Measurements from ENCODE around the gene SNED1.
A peak's percentile ranks its signal among the peaks of the same experiment; 100 is the strongest.

The SNED1 gene

DNA sequence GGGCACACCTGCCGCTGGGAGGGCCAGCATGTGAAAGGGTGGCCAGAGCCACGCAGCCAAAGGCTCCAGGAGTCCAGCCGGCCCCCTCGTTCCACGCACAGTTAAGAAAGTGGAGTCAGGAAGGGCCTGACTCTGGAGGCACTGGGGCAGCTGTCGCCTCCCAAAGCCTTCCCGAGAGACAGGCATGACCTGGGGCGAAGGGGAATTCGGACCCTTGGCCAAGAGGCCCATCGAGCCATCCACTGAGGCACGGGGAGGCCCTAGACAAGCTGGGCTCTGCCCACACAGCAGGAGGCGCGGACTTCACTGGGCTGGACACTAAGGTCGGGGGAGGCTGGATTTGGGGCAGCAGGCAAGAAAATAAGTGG lies 38.5 kb upstream of the SNED1 start:
- no peak for DNase-seq

DNA sequence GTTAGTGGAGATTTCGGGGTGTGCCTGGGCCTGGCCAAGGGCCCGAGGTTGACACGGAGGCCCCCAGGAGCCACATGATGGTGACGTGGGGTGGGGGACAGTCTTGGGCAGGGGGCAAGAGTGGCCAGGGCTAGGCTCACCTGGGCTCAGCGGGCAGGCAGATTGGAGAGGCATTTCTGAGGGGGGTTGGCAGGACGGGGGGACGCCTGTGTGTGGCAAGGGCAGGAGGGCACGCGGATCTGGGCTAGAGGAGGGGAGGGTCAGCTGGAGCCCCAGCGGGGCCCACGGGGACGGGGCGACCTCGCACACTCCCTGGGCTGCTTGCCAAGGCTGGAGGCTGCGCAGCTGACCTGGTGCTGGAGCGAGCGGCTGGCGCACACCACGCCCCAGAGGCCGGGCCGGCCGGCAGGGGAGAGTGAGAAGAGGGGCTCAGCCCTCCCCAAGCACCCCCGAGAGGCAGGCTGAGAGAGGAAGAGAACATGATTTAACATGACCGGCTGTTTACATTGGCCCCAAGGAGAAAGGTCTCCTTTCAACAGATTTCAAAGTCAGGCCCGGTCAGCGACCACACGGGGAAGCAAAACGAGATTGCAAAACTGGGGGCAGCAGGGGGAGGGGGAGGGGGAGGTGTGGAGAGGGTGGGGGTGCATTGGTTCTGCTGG lies 38.0 kb upstream of the SNED1 start:
- DNase-seq = peak in 1 of 58 donors; percentile 33

DNA sequence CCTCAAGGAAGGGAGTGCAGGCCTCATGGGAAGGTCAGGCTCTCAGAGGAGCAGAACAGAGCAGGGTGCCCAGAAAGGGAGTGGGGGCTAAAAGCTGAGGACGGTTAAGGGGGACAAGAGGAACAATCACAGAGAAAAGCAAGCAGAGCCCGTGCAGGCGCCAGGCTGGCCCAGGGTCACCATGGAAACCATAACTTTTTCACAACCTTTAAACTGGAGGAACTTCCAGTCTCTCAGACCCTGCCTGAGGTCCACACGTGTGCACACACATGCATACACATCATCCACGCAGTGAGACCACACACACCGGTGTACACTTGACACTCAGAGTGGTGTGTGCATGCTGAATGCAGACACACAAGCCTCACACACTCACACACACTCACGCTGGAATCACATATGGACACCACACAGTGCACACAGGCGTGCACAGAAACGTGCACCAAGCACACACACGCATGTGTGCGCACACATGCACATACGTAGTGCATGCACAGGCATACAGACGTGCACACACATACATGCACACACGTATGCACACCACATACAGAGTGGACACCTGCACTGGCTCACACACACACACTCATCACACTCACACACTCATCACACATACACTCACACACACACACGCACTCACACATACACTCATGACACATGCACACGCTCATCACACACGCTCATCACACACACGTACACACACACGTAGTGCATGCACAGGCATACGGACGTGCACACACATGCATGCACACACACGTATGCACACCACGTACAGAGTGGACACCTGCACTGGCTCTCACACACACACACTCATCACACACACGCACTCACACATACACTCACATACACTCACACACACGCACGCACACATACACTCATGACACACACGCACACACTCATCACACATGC lies 37.2 kb upstream of the SNED1 start:
- DNase-seq = no peak

DNA sequence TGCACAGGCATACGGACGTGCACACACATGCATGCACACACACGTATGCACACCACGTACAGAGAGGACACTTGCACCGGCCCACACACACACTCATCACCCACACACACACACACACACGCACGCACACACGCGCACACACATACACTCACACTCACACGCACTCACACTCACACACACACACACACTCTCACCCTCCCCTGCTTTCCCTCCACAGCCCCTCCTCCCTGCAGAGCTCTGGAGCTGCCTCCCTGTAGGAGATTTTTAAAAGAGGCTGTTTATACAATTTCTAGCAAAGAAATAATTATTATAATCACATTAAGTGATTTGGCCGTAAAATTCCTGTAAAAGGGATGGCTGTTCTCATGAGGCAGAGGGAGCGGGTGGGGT lies 36.5 kb upstream of the SNED1 start:
- no peak for DNase-seq

DNA sequence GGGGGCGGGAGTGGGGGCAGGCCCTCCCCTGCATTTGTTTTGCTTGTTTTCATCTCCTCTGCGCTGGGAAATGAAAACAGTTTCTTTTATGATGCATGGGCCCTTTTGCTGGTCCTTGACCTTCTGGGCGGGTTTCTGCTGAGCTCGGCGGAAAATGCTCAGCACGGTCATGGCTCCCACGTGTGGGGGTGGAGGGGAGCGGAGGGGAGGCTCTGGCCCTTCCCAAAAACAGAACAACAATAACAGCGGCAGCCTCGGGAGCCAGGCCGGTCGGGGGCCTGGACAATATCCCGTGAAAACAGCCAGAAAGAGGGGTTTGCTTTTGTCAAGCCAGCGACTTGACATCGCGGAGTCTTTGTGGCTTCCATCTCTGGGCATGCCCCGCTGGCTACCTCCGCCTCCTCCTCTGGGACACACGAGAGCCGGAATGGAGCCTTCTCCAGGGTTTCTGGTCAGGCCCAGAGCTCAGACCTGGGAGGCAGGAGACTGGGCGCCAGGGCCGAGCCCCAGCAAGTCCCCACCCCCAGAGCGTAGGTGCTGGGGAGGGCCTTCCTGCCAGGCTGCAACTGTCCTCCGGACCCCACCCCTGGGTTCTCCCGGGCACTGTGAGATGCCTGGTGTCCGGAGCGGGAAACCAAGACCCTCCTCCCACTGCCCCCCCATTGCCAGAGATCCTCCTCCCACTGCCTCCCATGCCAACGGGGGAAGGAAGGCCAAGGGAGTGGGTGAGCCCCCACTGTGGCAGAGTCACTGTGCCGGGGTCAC lies 35.9 kb upstream of the SNED1 start:
- peak in 2 of 58 donors; percentile 35 to 69 for DNase-seq

DNA sequence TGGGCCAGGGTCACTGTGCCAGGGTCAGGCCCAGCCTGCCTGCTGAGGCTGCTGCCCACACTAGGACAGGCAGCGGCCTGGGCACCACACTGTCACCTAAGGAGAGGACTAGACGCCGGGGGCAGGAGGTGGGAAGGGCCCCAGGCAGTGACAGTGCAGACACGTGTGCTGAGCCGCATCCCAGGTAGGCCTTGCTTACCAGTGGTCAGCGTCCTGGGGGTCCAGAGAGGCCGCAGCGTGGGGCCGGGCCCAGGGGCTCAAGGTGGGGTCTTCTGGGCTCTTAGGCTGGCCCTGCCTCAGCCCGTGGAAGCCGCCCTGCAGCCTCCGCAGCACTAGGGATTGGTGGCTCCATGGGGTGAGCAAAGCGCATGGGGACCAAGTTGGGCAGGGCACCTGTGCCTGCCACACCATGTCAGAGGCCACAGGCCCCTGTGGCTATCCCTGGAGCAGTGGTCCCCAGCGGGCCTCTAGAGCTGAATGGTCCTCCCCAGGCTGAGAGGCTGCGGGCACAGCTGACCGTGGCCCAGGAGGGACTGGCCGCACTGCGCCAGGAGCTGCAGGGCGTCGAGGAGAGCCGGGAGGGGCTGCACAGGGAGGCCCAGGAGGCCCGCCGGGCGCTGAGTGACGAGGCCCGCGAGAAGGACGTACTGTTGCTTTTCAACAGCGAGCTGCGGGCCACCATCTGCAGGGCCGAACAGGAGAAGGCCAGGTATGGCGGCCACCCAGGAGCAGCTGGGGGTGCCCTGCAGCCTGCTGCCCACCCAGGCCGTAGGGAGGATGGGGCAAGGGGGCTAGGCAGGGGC lies 35.2 kb upstream of the SNED1 start:
- DNase-seq = no peak

DNA sequence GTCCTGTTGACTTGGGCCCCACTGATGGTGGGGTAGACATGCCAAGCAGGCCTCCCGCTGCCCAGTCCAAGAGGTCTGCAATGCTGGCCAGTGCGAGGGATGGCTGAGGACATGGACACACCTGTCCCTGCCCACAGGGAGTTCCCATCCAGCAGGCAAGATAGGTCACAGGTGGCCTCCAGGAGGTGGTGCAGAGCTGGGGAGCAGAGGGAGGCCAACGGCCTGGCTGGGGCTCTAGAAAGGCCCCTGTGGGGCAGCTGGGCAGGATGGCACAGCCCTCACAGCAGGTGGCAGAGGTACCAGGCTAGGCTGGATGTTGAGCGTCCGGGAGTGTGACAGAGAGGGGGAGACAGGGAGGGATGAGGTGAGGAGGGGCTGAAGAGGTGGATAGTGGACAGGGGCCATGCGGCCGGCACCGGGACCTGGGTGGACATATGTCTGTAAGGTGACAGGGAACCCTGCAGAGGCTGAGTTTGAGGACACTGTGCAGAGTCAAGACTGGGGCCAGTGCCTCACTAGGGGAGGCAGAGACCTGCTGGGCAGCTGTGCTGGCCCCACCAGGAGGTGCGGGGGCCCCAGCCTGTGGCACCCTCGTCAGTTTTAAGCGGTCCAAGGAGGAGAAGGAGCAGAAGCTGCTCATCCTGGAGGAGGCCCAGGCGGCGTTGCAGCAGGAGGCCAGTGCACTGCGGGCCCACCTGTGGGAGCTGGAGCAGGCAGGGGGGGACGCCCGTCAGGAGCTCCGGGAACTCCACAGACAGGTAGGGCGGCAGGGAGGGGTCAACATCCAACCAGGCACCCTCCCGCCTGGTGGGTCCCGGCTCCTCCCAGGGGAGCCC lies 34.3 kb upstream of the SNED1 start:
- no peak for DNase-seq

DNA sequence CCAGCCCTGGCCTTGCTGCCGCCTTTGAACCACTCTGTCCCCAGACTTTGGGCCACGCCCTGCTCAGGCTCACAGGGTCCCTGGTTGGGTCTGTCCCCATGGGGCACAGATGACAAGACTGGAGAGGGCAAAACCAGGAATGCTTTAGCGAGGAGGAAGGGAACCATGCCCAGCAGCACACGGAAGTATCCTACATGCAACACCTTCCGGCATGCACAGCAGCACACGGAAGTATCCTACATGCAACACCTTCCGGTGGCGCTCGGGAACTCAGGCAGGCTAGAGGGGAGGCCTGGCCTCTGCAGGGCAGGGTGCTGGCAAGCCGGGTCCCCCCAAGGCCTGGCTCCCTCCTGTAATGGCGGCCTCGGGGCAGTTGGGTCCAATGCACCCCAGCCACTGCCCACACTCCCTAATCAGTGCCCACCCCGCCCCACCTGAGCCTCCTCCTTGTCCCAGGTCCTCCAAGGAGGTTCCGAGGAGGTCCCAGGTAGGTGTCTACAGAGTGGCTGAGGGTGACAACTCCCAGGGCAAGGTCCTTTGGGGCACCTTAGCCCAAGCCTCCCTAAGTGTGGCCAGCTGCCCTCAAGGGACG lies 33.6 kb upstream of the SNED1 start:
- DNase-seq = no peak

DNA sequence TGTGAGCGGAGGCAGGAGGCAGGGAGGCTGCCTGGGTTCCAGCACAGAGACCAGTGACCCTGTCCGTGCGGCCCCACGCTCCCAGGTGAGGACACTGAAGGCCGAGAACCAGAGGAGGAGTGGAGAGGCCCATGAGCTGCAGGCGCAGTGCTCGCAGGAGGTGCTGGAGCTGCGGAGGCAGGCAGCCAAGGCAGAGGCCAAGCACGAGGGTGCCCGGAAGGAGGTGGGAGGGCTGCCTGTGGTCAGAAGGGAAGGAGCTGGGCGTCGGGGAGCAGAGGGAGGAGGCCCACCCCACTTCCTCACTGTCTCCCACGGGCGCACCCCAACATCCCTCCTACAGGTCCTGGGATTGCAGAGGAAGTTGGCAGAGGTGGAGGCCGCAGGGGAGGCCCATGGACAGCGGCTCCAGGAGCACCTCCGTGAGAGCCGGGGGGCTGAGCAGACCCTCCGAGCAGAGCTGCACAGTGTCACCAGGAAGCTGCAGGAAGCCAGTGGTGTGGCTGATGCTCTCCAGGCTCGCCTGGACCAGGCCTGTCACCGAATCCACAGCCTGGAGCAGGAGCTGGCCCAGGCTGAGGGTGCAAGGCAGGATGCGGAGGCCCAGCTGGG lies 33.0 kb upstream of the SNED1 start:
- DNase-seq = no peak

DNA sequence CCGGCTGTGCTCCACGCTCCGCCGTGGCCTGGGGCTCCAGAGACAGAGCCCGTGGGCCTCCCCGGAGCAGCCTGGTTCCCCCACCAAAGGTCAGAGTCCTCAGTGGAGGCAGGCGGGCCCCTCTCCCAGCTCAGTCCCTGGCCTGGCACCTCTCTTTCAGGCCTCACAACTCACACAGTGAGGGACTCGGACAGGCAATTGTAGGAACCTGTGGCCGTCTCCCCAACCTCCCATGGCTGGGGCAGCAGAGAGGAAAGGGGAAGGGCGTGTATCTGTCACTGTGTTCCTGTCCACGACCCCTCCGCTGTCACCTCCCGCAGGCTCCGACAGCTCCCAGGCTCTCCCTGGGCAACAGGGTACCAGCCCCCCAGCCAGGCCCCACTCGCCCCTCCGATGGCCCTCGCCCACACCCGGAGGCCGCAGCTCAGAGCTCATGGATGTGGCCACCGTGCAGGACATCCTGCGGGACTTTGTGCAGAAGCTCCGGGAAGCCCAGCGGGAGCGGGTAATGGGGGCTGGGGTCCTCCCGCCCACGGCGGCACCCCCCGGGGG lies 32.4 kb upstream of the SNED1 start:
- DNase-seq = no peak

DNA sequence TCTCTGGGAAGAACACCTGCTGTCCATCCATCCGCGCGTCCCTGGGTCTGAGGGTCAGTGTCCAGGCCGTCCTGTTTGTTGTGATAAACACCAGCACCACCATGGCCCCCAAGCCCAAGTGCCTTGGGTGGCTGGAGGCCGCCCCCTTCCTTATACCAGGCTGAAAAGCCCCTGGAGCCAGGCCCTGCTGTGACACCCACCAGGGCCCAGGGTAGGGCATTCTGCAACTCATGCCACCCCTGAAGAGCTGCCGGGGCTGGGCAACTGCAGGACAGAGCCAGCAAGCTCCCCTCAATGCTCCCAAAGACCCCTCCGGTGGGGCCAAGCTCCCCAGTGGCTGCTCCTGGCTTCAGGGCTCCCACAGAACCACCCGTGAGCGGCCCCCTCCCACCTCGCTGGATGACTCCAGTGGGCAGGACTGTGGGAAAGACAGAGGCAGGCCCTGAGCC lies 31.9 kb upstream of the SNED1 start:
- DNase-seq = no peak

DNA sequence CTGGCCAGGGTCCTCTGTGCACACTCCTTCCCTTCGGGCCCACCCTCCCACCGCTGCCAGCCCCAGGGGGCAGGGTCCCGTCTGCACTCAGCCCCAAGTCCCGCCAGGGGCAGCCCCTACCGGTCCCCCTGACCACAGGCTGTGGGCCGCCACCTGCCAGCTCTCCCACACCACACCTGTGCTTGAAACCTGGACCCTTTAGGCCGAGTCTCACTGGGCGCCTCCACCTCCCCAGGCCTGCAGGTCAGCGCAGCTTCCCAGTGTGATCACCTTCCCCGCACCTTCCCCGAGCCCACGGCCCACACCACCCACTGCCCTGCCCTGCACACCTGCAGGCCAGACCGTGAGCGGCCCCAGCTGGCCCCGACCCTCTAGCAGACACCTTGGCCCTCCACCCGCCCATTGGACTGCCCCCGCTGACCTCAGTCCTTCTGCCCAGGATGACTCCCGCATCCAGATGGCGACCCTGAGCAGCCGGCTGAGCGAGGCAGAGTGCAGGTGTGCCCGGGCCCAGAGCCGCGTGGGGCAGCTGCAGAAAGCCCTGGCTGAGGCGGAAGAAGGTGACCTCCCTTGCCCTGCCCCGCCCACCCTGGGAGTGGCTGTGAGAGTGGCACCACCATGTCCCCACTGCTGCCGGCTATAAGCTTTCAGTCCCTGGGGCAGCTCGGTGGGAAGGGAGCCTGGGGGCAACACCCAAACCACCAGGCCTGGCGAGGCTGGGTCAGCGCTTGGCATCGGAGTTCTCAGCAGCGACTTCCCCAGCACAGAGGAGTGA lies 31.3 kb upstream of the SNED1 start:
- DNase-seq = no peak

DNA sequence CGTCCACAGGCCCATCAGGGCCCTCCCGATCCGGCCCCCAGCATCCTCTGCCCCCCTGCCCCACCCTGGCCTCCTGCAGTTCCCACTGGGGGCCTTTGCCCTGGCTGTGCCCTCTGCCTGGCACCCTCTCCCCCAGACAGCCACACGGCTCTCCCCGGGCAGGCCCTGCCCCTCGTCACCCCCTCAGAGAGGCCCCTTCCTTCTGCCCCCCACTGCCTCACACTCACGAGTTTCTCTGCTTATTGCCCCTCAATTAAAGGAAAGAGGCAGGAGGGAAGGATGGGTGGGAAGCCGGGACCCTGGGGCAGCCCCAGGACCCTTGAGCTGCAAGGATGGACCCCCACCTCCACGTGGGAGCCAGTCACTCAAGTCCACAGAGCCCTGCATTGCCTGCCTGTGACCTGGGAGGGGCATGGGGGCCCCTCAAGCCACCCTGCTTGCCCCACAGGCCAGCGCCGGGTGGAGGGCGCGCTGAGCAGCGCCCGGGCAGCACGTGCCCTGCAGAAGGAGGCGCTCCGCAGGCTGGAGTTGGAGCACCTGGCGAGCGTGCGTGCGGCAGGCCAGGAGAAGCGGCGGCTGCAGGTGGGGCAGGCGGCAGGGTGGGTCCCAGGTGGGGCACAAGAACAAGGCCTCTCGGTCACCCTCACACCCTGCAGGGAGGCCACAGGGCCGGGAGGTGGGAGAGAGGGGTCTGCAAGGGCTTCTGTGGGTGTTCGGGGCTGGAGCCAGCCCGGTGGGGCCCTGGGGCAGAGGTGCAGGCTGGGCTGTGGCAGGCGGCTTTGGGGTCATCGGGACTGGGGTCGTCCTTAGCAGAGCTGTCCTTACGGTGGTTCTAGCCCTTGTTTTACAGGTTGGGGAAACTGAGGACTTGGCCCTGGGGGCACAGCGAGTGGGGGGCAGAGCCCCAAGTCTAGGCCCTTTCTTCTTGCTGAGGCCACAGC lies 30.5 kb upstream of the SNED1 start:
- no peak for DNase-seq

DNA sequence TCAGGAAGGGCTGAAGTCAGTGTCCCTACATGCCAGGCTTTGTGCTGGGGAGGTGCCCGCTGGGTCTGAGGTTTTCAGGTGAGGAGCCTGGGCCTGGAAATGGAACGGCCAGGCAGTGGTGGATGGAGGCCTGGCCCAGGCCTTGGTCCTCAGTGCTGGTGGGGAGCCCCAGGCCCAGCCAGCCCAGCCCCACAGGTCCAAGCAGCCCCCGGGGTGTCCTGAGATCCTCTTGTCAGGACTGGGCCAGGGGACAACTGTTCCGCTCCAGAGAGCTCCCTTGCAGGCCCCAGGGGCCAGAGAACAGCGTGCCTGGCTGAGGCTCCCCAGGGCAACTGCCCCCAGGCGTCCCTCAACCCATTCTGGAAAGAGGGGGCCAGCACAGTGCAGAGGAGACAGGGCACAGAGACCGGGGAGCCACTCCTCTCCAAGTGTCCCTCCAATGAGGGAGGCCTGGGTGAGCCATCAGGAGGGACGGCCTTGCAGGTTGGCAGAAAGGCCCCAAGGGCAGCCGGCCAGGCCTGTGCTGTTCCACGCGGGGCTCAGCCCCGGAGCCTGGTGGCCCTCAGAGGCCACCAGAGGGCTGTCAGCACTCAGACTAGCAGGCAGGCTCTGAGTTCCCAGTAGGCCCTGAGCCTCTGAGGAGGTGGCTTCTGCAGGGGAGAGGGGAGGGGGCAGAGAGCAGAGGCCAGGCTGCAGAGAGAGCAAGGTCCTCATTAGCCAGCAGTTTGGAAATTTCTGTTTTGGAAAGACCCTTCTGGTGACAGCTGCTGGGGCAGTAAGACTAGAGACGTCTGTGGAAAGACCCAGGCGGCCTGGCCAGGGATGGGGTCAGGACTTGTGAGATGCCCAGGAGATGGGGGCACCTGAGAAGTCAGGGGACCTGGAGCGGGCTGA lies 29.4 kb upstream of the SNED1 start:
- peak in 9 of 58 donors; percentile 20 to 48 (median 32) for DNase-seq

DNA sequence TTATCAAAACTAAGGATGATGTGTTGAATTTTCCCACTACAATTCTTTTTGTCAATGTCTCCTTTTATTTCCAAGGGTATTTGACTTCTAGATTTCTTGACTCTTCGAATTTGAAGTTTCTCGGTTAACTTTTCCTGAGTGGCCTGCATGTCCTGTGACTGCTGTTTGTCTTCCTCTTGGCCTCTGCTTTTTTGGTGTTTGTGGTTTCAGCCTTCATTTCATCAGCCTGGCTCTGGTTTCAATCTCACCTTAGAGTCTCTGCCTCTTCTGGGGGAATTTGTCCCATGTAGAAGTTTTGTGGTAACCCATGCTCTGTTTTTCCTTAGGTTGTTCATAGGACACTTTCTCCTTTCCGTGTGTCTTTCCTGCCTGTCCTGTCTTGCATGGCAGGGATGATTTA lies 28.3 kb upstream of the SNED1 start:
- no peak for DNase-seq

DNA sequence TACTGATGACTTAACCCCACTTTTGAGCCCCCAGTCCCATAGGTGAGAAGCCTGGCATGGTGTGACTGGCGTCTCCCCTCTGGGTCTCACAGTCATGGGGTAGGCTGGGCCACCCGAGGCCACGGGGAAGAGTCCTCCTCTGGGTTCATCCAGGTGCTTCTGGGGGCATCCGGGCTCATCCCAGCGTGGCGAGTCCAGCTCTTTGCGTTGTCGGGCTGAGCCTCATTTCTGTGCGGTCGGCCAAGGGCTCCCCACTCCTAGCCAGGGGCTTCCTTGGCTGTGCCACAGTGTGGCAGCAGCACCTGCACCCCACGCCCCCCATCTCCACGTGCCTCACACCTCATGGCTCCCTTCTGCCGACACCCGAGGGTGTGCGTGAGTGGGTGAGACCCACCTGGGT lies 27.6 kb upstream of the SNED1 start:
- no peak for DNase-seq
